ENCODE results near the gene IFNA21. TPM values are rescaled to one million over a fixed set of nuclear protein-coding genes. Genes with fewer than 3 reads are reported as not detected.
"Not testable (repeated sequence)": the region's sequence is repeated elsewhere in the genome, so short reads cannot be mapped to it uniquely, and the experiment has no call there.

Gene IFNA21
- total RNA-seq, 1 experiment from 2014 or later = not detected

GRCh38 chr9:21205204-21205603, 38.7 kb upstream of the IFNA21 start:
- BruUV-seq (replicated peaks) = no TSS peak
- DNase-seq = no peak
- Mint-ChIP-seq H3K36me3 (ENCODE audit: insufficient read depth, unreplicated experiment) (no peaks in the 10 kb centered on the region), H3K27ac (ENCODE audit: unreplicated experiment) (no peak overlapping the region), H3K27me3 (ENCODE audit: unreplicated experiment) (no peaks in the 10 kb centered on the region), H3K4me3 (ENCODE audit: low read depth, unreplicated experiment) (no peak overlapping the region), H3K9me3 (ENCODE audit: low read depth, unreplicated experiment) (no peaks in the 10 kb centered on the region), H3K4me1 (ENCODE audit: low read depth, unreplicated experiment) (no peaks in the 10 kb centered on the region)
- TF ChIP-seq CTCF (IDR thresholded peaks at IDR 0.05; ENCODE audit: unreplicated experiment) = no peak
- CTCF ChIA-PET = no interaction called here
- intact Hi-C loops (cut with micrococcal nuclease; ENCODE audit: unreplicated experiment) = no loop called here

- DNase-seq; H3K27me3 Mint-ChIP-seq (ENCODE audit: unreplicated experiment); H3K27ac Mint-ChIP-seq (ENCODE audit: unreplicated experiment); H3K36me3 Mint-ChIP-seq (ENCODE audit: insufficient read depth, unreplicated experiment); H3K4me1 Mint-ChIP-seq (ENCODE audit: low read depth, unreplicated experiment); intact Hi-C loops (cut with micrococcal nuclease; ENCODE audit: unreplicated experiment); H3K4me3 Mint-ChIP-seq (ENCODE audit: low read depth, unreplicated experiment); H3K9me3 Mint-ChIP-seq (ENCODE audit: low read depth, unreplicated experiment); CTCF ChIA-PET; BruUV-seq (replicated peaks): not testable (repeated sequence)
Observed at GRCh38 chr9:21202105-21202504, 35.6 kb upstream of the IFNA21 start, which contains the start of gene IFNA7. IFNA7 (minus strand) TSS chr9:21202205; CDS start chr9:21202165, 40 bp downstream.

GRCh38 chr9:21194867-21195776, 28.7 kb upstream of the IFNA21 start:
- H3K9me3 Mint-ChIP-seq (ENCODE audit: low read depth, unreplicated experiment); H3K27ac Mint-ChIP-seq (ENCODE audit: unreplicated experiment); BruUV-seq (replicated peaks); H3K4me1 Mint-ChIP-seq (ENCODE audit: low read depth, unreplicated experiment); H3K36me3 Mint-ChIP-seq (ENCODE audit: insufficient read depth, unreplicated experiment); H3K4me3 Mint-ChIP-seq (ENCODE audit: low read depth, unreplicated experiment); intact Hi-C loops (cut with micrococcal nuclease; ENCODE audit: unreplicated experiment): not testable (repeated sequence)
- DNase-seq = peak; percentile 36
- CTCF ChIA-PET = interaction anchor here (0.6 to 1.7 kb wide), 3 partner anchors 12 to 495 kb away, joined by 3 to 10 read pairs (median 4); no protein-coding TSS in a partner anchor
- peaks cover 25% of the 10 kb centered on the region for H3K27me3 Mint-ChIP-seq (ENCODE audit: unreplicated experiment)
- TF ChIP-seq CTCF (IDR thresholded peaks at IDR 0.05; ENCODE audit: unreplicated experiment) = peak; percentile 34

GRCh38 chr9:21187487-21187886, 21.0 kb upstream of the IFNA21 start, which contains the start of gene IFNA4:
IFNA4 (minus strand) TSS chr9:21187587; CDS start chr9:21187531, 56 bp downstream.
- intact Hi-C loops (cut with micrococcal nuclease; ENCODE audit: unreplicated experiment); DNase-seq; H3K4me1 Mint-ChIP-seq (ENCODE audit: low read depth, unreplicated experiment); H3K4me3 Mint-ChIP-seq (ENCODE audit: low read depth, unreplicated experiment); H3K36me3 Mint-ChIP-seq (ENCODE audit: insufficient read depth, unreplicated experiment); H3K9me3 Mint-ChIP-seq (ENCODE audit: low read depth, unreplicated experiment); CTCF ChIA-PET; H3K27ac Mint-ChIP-seq (ENCODE audit: unreplicated experiment); H3K27me3 Mint-ChIP-seq (ENCODE audit: unreplicated experiment); BruUV-seq (replicated peaks): not testable (repeated sequence)

- BruUV-seq (replicated peaks); H3K27ac Mint-ChIP-seq (ENCODE audit: unreplicated experiment); H3K4me3 Mint-ChIP-seq (ENCODE audit: low read depth, unreplicated experiment); H3K36me3 Mint-ChIP-seq (ENCODE audit: insufficient read depth, unreplicated experiment); H3K4me1 Mint-ChIP-seq (ENCODE audit: low read depth, unreplicated experiment); H3K27me3 Mint-ChIP-seq (ENCODE audit: unreplicated experiment); intact Hi-C loops (cut with micrococcal nuclease; ENCODE audit: unreplicated experiment); H3K9me3 Mint-ChIP-seq (ENCODE audit: low read depth, unreplicated experiment): not testable (repeated sequence)
- peak; percentile 43 for TF ChIP-seq CTCF (IDR thresholded peaks at IDR 0.05; ENCODE audit: unreplicated experiment)
- CTCF ChIA-PET = interaction anchor here (1.3 kb wide), 1 partner anchor 12 kb away, joined by 4 read pairs; no protein-coding TSS in a partner anchor
- DNase-seq = peak; percentile 24
Observed at GRCh38 chr9:21182810-21183736, 16.6 kb upstream of the IFNA21 start.

Data from Calu3 (cell line).